ENCODE measurements around the gene NIF3L1. TPM values are rescaled to one million over a fixed set of nuclear protein-coding genes. Genes with fewer than 3 reads are reported as not detected.
A peak's percentile ranks its signal among the peaks of the same experiment; 100 is the strongest.

Gene NIF3L1
- total and polyA plus RNA-seq, 10 donors, result 17.2 to 26.4 (median 20.3) TPM

- TF ChIP-seq CTCF (IDR thresholded peaks at IDR 0.05 in 8 of 11, conservative IDR thresholded peaks at IDR 0.05 in 3 of 11) (no peak), POLR2AphosphoS5 (IDR thresholded peaks at IDR 0.05) (peak in 1 of 3 donors; percentile 45)
- H3K4me1 ChIP-seq, result peaks cover 0 to 14% (median under 1%) of the 10 kb centered on the region in 6 donors
- intact Hi-C loops (cut with DNase I; ENCODE audit: low total_unique reads), result no loop called here
- H3K9me3 ChIP-seq, result no peaks in the 10 kb centered on the region
- 88 to 93% (median 91%) methylated on average over 14 of the region's 14 CpGs for WGBS, 5 donors
- peaks cover 6 to 60% (median 54%) of the 10 kb centered on the region in 6 donors for H3K36me3 ChIP-seq
- no peaks in the 10 kb centered on the region for H3K27me3 ChIP-seq (replicated peaks in 1 of 7)
- no peak overlapping the region for H3K27ac ChIP-seq
- no peak for DNase-seq
- H3K4me3 ChIP-seq, result no peak overlapping the region
Observed at GRCh38 chr2:200850512-200851256, 38.5 kb upstream of the NIF3L1 start.

GRCh38 chr2:200851398-200852248 lies 37.5 kb upstream of the NIF3L1 start:
- Histone ChIP-seq H3K4me1 (peaks cover 0 to 23% (median 5%) of the 10 kb centered on the region in 6 donors), H3K4me3 (no peak overlapping the region), H3K27me3 (replicated peaks in 1 of 7) (no peaks in the 10 kb centered on the region), H3K27ac (no peak overlapping the region), H3K9me3 (no peaks in the 10 kb centered on the region), H3K36me3 (peaks cover 8 to 70% (median 63%) of the 10 kb centered on the region in 6 donors)
- DNase-seq, result no peak
- intact Hi-C loops (cut with DNase I; ENCODE audit: low total_unique reads), result no loop called here
- TF ChIP-seq POLR2AphosphoS5 (IDR thresholded peaks at IDR 0.05) (peak in 2 of 3 donors; percentile 58 to 67), POLR2A (IDR thresholded peaks at IDR 0.05) (no peak), CTCF (IDR thresholded peaks at IDR 0.05 in 8 of 11, conservative IDR thresholded peaks at IDR 0.05 in 3 of 11) (no peak)
- WGBS, 5 donors, result 92 to 100% (median 97%) methylated on average over 6 of the region's 6 CpGs

GRCh38 chr2:200852605-200853004 lies 36.6 kb upstream of the NIF3L1 start:
- H3K36me3 ChIP-seq, result peaks cover 8 to 79% (median 73%) of the 10 kb centered on the region in 6 donors
- H3K4me3 ChIP-seq, result no peak overlapping the region
- TF ChIP-seq CTCF (IDR thresholded peaks at IDR 0.05 in 8 of 11, conservative IDR thresholded peaks at IDR 0.05 in 3 of 11), result no peak
- no peak for TF ChIP-seq POLR2A (IDR thresholded peaks at IDR 0.05)
- TF ChIP-seq POLR2AphosphoS5 (IDR thresholded peaks at IDR 0.05), result no peak
- H3K27ac ChIP-seq, result no peak overlapping the region
- intact Hi-C loops (cut with DNase I; ENCODE audit: low total_unique reads), result no loop called here
- peaks cover 0 to 33% (median 14%) of the 10 kb centered on the region in 6 donors for H3K4me1 ChIP-seq
- no peaks in the 10 kb centered on the region for H3K9me3 ChIP-seq
- no peak for DNase-seq
- no peaks in the 10 kb centered on the region for H3K27me3 ChIP-seq (replicated peaks in 1 of 7)
- WGBS, 5 donors, result 92 to 99% (median 95%) methylated on average over 2 of the region's 2 CpGs

- intact Hi-C loops (cut with DNase I; ENCODE audit: low total_unique reads), result no loop called here
- H3K27ac ChIP-seq, result no peak overlapping the region
- TF ChIP-seq POLR2A (IDR thresholded peaks at IDR 0.05) (no peak), CTCF (IDR thresholded peaks at IDR 0.05 in 8 of 11, conservative IDR thresholded peaks at IDR 0.05 in 3 of 11) (no peak), POLR2AphosphoS5 (IDR thresholded peaks at IDR 0.05) (peak in 2 of 3 donors; percentile 28 to 44)
- DNase-seq, result no peak
- H3K27me3 ChIP-seq (replicated peaks in 1 of 7), result no peaks in the 10 kb centered on the region
- H3K4me3 ChIP-seq, result no peak overlapping the region
- H3K4me1 ChIP-seq, result peaks cover 31 to 75% (median 54%) of the 10 kb centered on the region in 6 donors
- WGBS, 5 donors, result 81 to 88% (median 88%) methylated on average over 8 of the region's 8 CpGs
- H3K9me3 ChIP-seq, result no peaks in the 10 kb centered on the region
- H3K36me3 ChIP-seq, result peaks cover 12 to 99% (median 83%) of the 10 kb centered on the region in 6 donors
Observed at GRCh38 chr2:200856806-200857205, 32.4 kb upstream of the NIF3L1 start.
